HL-60 (cell line): ENCODE measurements around the gene HSD3B2.

Experiments used
- DNase-seq, 2 experiments: peaks; one replicate each; pipeline ENCODE4 v3.0.0-alpha.2; 2010 to 2020; ENCODE audit warnings: low read depth in 1 of 2, low spot score in 1 of 2
- H3K27ac ChIP-seq: fragments of 250-450 bp; sonication (Bioruptor Pico); replicated peaks from 2 replicates; pipeline ENCODE4 v1.5.1; 2020; ENCODE audit warnings: mild to moderate bottlenecking, moderate library complexity
- H3K27me3 ChIP-seq: fragments of 250-450 bp; sonication (Bioruptor Pico); 2 replicates; pipeline ENCODE4 v1.5.1; 2021; ENCODE audit warnings: mild to moderate bottlenecking, moderate library complexity; ENCODE audit not compliant: insufficient read depth, poor library complexity, severe bottlenecking
- H3K4me3 ChIP-seq: replicated peaks from 2 replicates; pipeline ENCODE4 v1.5.1; 2011; ENCODE audit warnings: mild to moderate bottlenecking, control low read depth, low read length; ENCODE audit not compliant: insufficient read depth
- GABPA ChIP-seq: IDR thresholded peaks from 2 replicates; pipeline ENCODE4 v1.6.1; 2012; ENCODE audit warnings: low read depth
- POLR2AphosphoS5 ChIP-seq: IDR thresholded peaks from 2 replicates; pipeline ENCODE4 v1.6.1; 2012; ENCODE audit warnings: low read depth
- SPI1 ChIP-seq: IDR thresholded peaks from 2 replicates; pipeline ENCODE4 v1.6.1; 2012; ENCODE audit warnings: low read depth, mild to moderate bottlenecking, borderline replicate concordance
- TF ChIP-seq, protein P1 (sequence below): IDR thresholded peaks from 2 replicates; pipeline ENCODE4 v1.6.1; 2012; ENCODE audit warnings: low read depth; ENCODE audit not compliant: insufficient replicate concordance
- TF ChIP-seq, protein P2 (sequence below): IDR thresholded peaks from one replicate; pipeline ENCODE4 v1.5.1; 2011; ENCODE audit warnings: low read length, control low read depth, inconsistent platforms; ENCODE audit not compliant: insufficient read depth

The HSD3B2 gene

DNA sequence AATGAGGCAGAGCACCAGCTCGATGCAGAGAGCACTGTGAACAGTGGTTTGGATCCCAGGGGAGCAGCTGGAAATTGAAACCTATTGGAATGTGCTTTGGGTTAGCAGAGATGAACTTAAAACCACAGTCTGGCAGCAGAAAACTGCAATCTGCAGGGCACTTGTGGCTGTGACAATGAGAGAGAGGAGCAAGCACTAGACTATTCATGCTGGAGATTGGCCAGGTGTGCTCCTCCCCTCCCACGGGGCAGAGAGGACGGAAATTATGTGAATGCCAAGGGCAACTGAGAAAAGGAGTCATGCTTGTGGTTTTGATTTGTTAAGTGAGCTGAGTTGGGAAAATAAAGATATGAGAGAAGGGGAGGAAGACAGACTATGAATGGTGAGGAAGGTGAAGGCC is 38.1 kb downstream of the HSD3B2 start:
- no peak for DNase-seq

GRCh38 chr1:119462964-119463363 is 48.0 kb downstream of the HSD3B2 start:
- DNase-seq, result no peak

More for the DNA sequence above, 38.1 kb downstream of the HSD3B2 start:
- no peaks in the 10 kb centered on the region for H3K27me3 ChIP-seq
- TF ChIP-seq SPI1 (no peak), GABPA (no peak), POLR2AphosphoS5 (no peak)
- TF ChIP-seq, protein P1, sequence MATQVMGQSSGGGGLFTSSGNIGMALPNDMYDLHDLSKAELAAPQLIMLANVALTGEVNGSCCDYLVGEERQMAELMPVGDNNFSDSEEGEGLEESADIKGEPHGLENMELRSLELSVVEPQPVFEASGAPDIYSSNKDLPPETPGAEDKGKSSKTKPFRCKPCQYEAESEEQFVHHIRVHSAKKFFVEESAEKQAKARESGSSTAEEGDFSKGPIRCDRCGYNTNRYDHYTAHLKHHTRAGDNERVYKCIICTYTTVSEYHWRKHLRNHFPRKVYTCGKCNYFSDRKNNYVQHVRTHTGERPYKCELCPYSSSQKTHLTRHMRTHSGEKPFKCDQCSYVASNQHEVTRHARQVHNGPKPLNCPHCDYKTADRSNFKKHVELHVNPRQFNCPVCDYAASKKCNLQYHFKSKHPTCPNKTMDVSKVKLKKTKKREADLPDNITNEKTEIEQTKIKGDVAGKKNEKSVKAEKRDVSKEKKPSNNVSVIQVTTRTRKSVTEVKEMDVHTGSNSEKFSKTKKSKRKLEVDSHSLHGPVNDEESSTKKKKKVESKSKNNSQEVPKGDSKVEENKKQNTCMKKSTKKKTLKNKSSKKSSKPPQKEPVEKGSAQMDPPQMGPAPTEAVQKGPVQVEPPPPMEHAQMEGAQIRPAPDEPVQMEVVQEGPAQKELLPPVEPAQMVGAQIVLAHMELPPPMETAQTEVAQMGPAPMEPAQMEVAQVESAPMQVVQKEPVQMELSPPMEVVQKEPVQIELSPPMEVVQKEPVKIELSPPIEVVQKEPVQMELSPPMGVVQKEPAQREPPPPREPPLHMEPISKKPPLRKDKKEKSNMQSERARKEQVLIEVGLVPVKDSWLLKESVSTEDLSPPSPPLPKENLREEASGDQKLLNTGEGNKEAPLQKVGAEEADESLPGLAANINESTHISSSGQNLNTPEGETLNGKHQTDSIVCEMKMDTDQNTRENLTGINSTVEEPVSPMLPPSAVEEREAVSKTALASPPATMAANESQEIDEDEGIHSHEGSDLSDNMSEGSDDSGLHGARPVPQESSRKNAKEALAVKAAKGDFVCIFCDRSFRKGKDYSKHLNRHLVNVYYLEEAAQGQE, result no peak
- TF ChIP-seq, protein P2, sequence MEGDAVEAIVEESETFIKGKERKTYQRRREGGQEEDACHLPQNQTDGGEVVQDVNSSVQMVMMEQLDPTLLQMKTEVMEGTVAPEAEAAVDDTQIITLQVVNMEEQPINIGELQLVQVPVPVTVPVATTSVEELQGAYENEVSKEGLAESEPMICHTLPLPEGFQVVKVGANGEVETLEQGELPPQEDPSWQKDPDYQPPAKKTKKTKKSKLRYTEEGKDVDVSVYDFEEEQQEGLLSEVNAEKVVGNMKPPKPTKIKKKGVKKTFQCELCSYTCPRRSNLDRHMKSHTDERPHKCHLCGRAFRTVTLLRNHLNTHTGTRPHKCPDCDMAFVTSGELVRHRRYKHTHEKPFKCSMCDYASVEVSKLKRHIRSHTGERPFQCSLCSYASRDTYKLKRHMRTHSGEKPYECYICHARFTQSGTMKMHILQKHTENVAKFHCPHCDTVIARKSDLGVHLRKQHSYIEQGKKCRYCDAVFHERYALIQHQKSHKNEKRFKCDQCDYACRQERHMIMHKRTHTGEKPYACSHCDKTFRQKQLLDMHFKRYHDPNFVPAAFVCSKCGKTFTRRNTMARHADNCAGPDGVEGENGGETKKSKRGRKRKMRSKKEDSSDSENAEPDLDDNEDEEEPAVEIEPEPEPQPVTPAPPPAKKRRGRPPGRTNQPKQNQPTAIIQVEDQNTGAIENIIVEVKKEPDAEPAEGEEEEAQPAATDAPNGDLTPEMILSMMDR, result no peak
- no peak overlapping the region for H3K27ac ChIP-seq
- H3K4me3 ChIP-seq, result no peak overlapping the region

DNA sequence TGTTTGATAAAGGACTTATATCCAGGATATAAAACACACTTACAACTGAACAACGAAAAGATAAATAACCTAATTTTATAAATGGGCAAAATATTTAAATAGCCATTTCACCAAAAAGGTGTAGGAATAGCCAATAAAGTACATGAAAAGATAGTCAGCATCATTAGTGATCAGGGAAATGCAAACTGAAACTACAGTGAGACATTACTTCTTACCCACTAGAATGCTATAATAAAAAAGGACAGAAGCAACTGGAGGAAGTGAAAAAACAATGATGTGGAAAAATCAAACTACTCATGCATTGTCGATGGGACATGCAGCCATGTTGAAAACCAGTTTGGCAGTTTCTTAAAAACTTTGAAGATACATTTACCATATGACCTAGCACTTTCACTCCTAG is 48.6 kb downstream of the HSD3B2 start:
- no peak overlapping the region for H3K27ac ChIP-seq
- no peak overlapping the region for H3K4me3 ChIP-seq
- no peaks in the 10 kb centered on the region for H3K27me3 ChIP-seq
- DNase-seq, result no peak
- TF ChIP-seq, protein P1, result no peak

More at GRCh38 chr1:119462964-119463363, 48.0 kb downstream of the HSD3B2 start:
- no peak overlapping the region for H3K27ac ChIP-seq
- H3K27me3 ChIP-seq, result no peaks in the 10 kb centered on the region
- TF ChIP-seq SPI1, result no peak
- TF ChIP-seq GABPA, result no peak
- TF ChIP-seq POLR2AphosphoS5, result no peak
- TF ChIP-seq, protein P1, result no peak
- TF ChIP-seq, protein P2, result no peak
- H3K4me3 ChIP-seq, result no peak overlapping the region

GRCh38 chr1:119466445-119466844 is 51.5 kb downstream of the HSD3B2 start:
- TF ChIP-seq POLR2AphosphoS5 (no peak), SPI1 (no peak), GABPA (no peak)
- TF ChIP-seq, protein P1, result no peak
- TF ChIP-seq, protein P2, result no peak
- Histone ChIP-seq H3K27ac (no peak overlapping the region), H3K4me3 (no peak overlapping the region), H3K27me3 (no peaks in the 10 kb centered on the region)
- no peak for DNase-seq
